ENCODE data around the gene DCXR.

GRCh38 chr17:82082456-82082855, 45.0 kb upstream of the DCXR start:
- TF ChIP-seq POLR2AphosphoS5 (IDR thresholded peaks at IDR 0.05) = no peak
- TF ChIP-seq CTCF (IDR thresholded peaks at IDR 0.05) = no peak
- no peak for TF ChIP-seq POLR2A (IDR thresholded peaks at IDR 0.05)
